PFSK-1 (cell line): ENCODE results near the gene ENO1.

Experiments
- FOXP2 ChIP-seq: optimal IDR thresholded peaks from 2 replicates; pipeline ENCODE3; 2011; ENCODE audit warnings: borderline replicate concordance, control low read depth, inconsistent platforms; ENCODE audit not compliant: insufficient read depth; ENCODE audit errors: extremely low read length, extremely low read depth
- POLR2AphosphoS5 ChIP-seq: IDR thresholded peaks from 2 replicates; pipeline ENCODE4 v1.6.1; 2012; ENCODE audit warnings: low read depth, mild to moderate bottlenecking, control low read depth, low read length, moderate library complexity
- SIN3A ChIP-seq: IDR thresholded peaks from 2 replicates; pipeline ENCODE4 v1.6.1; 2012; ENCODE audit warnings: mild to moderate bottlenecking, low read length, moderate library complexity, borderline replicate concordance; ENCODE audit not compliant: insufficient read depth
- TAF1 ChIP-seq: IDR thresholded peaks from 2 replicates; pipeline ENCODE4 v1.6.1; 2012; ENCODE audit warnings: low read length, control low read depth, borderline replicate concordance; ENCODE audit not compliant: insufficient read depth
- TF ChIP-seq, protein P1 (sequence below), 2 experiments: IDR thresholded peaks; 2 replicates each; pipeline versions ENCODE4 v1.6.1 to v1.8.0; 2011 to 2012; ENCODE audit warnings: low read depth in 2 of 2, low read length in 2 of 2, control low read depth in 1 of 2, inconsistent platforms in 1 of 2, mild to moderate bottlenecking in 1 of 2, moderate library complexity in 1 of 2; ENCODE audit not compliant: insufficient read depth in 1 of 2

The ENO1 gene

GRCh38 chr1:8866792-8867415 is 11.6 kb downstream of the ENO1 start:
- TF ChIP-seq TAF1 (no peak), POLR2AphosphoS5 (peak; percentile 62; the same call in 1 of the 2 replicates), SIN3A (no peak)

- TF ChIP-seq POLR2AphosphoS5 (no peak; the same call in 1 of the 2 replicates), TAF1 (no peak), FOXP2 (no peak), SIN3A (no peak)
- TF ChIP-seq, protein P1, sequence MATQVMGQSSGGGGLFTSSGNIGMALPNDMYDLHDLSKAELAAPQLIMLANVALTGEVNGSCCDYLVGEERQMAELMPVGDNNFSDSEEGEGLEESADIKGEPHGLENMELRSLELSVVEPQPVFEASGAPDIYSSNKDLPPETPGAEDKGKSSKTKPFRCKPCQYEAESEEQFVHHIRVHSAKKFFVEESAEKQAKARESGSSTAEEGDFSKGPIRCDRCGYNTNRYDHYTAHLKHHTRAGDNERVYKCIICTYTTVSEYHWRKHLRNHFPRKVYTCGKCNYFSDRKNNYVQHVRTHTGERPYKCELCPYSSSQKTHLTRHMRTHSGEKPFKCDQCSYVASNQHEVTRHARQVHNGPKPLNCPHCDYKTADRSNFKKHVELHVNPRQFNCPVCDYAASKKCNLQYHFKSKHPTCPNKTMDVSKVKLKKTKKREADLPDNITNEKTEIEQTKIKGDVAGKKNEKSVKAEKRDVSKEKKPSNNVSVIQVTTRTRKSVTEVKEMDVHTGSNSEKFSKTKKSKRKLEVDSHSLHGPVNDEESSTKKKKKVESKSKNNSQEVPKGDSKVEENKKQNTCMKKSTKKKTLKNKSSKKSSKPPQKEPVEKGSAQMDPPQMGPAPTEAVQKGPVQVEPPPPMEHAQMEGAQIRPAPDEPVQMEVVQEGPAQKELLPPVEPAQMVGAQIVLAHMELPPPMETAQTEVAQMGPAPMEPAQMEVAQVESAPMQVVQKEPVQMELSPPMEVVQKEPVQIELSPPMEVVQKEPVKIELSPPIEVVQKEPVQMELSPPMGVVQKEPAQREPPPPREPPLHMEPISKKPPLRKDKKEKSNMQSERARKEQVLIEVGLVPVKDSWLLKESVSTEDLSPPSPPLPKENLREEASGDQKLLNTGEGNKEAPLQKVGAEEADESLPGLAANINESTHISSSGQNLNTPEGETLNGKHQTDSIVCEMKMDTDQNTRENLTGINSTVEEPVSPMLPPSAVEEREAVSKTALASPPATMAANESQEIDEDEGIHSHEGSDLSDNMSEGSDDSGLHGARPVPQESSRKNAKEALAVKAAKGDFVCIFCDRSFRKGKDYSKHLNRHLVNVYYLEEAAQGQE (IDR thresholded peaks at IDR 0.05; ENCODE audit: insufficient read depth in 1 of 2, low read depth in 2 of 2, low read length in 2 of 2): no peak
Observed at GRCh38 chr1:8866173-8866791, 12.2 kb downstream of the ENO1 start.

DNA sequence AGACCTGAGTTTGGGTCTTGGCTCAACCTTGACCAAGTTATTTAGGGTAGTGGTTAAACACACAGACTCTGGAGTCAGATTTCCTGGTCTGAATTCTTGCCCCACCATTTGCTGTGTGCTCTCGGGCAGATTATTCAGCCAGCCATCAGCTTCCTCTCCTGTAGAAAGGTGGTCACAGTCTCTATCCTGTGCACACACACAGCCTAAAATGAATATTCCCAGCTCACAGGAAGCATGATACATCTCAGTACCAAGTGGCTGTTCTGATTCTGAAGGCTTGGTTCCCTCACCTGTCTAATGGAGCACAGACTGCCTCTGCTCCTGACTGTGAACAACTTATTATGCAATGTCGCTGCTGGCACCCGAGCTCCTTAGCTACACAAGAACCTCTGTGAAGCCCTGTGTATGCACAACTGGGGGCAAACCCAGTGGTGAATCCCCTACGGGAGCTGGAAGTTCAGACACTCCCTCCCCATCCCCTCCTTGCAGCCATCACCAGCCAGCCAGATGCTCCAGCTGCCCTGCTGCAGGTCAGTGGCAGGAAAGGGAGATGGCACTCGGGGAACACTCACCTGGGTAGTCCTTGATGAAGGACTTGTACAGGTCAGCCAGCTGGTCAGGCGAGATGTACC is 13.7 kb downstream of the ENO1 start:
- TF ChIP-seq TAF1: no peak
- no peak; the same call in 1 of the 2 replicates for TF ChIP-seq POLR2AphosphoS5
- TF ChIP-seq SIN3A: no peak
- no peak for TF ChIP-seq FOXP2
- TF ChIP-seq, protein P1 (IDR thresholded peaks at IDR 0.05; ENCODE audit: insufficient read depth in 1 of 2, low read depth in 2 of 2, low read length in 2 of 2): no peak

DNA sequence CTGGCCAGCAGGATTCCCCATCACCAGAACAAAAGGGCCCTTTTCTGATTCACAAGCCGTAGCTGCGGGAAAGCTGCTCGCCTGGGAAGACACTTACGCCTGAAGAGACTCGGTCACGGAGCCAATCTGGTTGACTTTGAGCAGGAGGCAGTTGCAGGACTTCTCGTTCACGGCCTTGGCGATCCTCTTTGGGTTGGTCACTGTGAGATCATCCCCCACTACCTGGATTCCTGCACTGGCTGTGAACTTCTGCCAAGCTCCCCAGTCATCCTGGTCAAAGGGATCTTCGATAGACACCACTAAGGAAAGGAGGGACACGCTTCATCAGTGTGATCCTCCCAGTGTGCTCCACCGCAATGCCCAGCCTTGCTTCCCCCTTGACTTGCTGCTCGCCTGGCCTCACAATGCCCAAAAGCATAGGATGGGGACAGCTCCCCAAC is 14.7 kb downstream of the ENO1 start:
- TF ChIP-seq POLR2AphosphoS5 (no peak), SIN3A (no peak), FOXP2 (no peak), TAF1 (no peak)
- TF ChIP-seq, protein P1 (IDR thresholded peaks at IDR 0.05; ENCODE audit: insufficient read depth in 1 of 2, low read depth in 2 of 2, low read length in 2 of 2): no peak

DNA sequence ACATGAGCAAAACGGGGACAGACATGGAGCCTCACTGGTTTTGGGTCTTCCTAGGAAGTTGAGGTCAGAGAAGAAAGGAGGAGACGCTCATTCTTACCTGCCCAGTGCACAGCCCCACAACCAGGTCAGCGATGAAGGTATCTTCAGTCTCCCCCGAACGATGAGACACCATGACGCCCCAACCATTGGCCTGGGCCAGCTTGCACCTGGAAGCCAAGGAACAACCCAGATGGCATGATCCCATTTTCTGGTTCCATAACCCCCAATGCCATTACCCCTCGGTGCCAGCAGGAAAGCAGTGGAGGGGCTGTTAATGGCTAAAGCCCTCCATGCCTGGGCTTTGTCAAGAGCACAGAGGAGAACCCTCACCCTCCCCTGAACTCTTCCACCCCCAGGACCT is 15.3 kb downstream of the ENO1 start:
- TF ChIP-seq TAF1 (no peak), FOXP2 (no peak), SIN3A (no peak), POLR2AphosphoS5 (no peak)
- TF ChIP-seq, protein P1 (IDR thresholded peaks at IDR 0.05; ENCODE audit: insufficient read depth in 1 of 2, low read depth in 2 of 2, low read length in 2 of 2): no peak
